Hepatocyte (in vitro differentiated cells): Measurements from ENCODE around the gene EMCN. TPM values are rescaled to one million over a fixed set of nuclear protein-coding genes. Genes with fewer than 3 reads are reported as not detected.
A peak's percentile ranks its signal among the peaks of the same experiment; 100 is the strongest.
"Not testable (repeated sequence)": the region's sequence is repeated elsewhere in the genome, so short reads cannot be mapped to it uniquely, and the experiment has no call there.

ENCODE experiments used
- DNase-seq: peaks from one replicate; pipeline ENCODE4 v3.0.0-alpha.2; 2016; ENCODE audit warnings: low spot score
- H2AFZ ChIP-seq: fragments of 200-600 bp; sonication (generic); 2 replicates; pipeline ENCODE4 v1.6.0; 2016; ENCODE audit warnings: antibody characterized with exemption, mild to moderate bottlenecking
- H3K27ac ChIP-seq: fragments of 200-600 bp; sonication (generic); 2 replicates; pipeline ENCODE4 v1.5.1; 2016; ENCODE audit warnings: mild to moderate bottlenecking
- H3K27me3 ChIP-seq: fragments of 200-600 bp; sonication (generic); 2 replicates; pipeline ENCODE4 v1.6.1; 2016
- H3K36me3 ChIP-seq: fragments of 200-600 bp; sonication (generic); replicated peaks from 2 replicates; pipeline ENCODE4 v1.5.1; 2016; ENCODE audit warnings: low read depth; ENCODE audit not compliant: insufficient read depth
- H3K4me1 ChIP-seq: fragments of 200-600 bp; sonication (generic); 2 replicates; pipeline ENCODE4 v1.5.1; 2016; ENCODE audit warnings: mild to moderate bottlenecking, moderate library complexity; ENCODE audit not compliant: insufficient read depth
- H3K4me2 ChIP-seq: fragments of 200-600 bp; sonication (generic); 2 replicates; pipeline ENCODE4 v1.6.0; 2016
- H3K4me3 ChIP-seq: fragments of 200-600 bp; sonication (generic); 2 replicates; pipeline ENCODE4 v1.5.1; 2016; ENCODE audit warnings: mild to moderate bottlenecking
- H3K79me2 ChIP-seq: fragments of 200-600 bp; sonication (generic); 2 replicates; pipeline ENCODE4 v1.6.0; 2017; ENCODE audit warnings: mild to moderate bottlenecking
- H3K9me2 ChIP-seq: fragments of 200-600 bp; sonication (generic); replicated peaks from 2 replicates; pipeline ENCODE4 v1.6.0; 2017; ENCODE audit warnings: mild to moderate bottlenecking; ENCODE audit not compliant: insufficient read depth
- H3K9me3 ChIP-seq: fragments of 200-600 bp; sonication (generic); 2 replicates; pipeline ENCODE4 v1.5.1; 2016; ENCODE audit warnings: low read depth, mild to moderate bottlenecking
- H4K20me1 ChIP-seq: fragments of 200-600 bp; sonication (generic); 2 replicates; pipeline ENCODE4 v1.6.0; 2016; ENCODE audit warnings: mild to moderate bottlenecking; ENCODE audit not compliant: insufficient read depth, poor library complexity, severe bottlenecking
- EZH2 ChIP-seq: fragments of 200-600 bp; sonication (generic); IDR thresholded peaks from 2 replicates; pipeline ENCODE4 v1.6.1; 2016; ENCODE audit warnings: antibody characterized with exemption, mild to moderate bottlenecking, borderline replicate concordance
- EZH2phosphoT487 ChIP-seq: fragments of 200-600 bp; sonication (generic); IDR thresholded peaks from one replicate; pipeline ENCODE4 v1.6.1; 2018; ENCODE audit warnings: antibody characterized with exemption, mild to moderate bottlenecking, low read depth, moderate library complexity; ENCODE audit not compliant: unreplicated experiment, severe bottlenecking
- WGBS: methylation state at CpG from one replicate; pipeline ENCODE4 v1.1.6; 2016; ENCODE audit warnings: low lambda C conversion rate; ENCODE audit errors: missing lambda C conversion rate; 5-methylcytosine and 5-hydroxymethylcytosine counted together
- polyA plus RNA-seq: library from polyadenylated mRNA; unstranded; fragments of >200 nt; fragmentation: Nextera tagmentation; extraction: Ambion mirVana; gene quantifications from 2 replicates; pipeline ENCODE4 v1.2.1, GENCODE V29; 2016
- total RNA-seq: library from RNA; depleted of rRNA; stranded (reverse); fragments of >200 nt; gene quantifications from 2 replicates; pipeline ENCODE4 v1.2.3, GENCODE V29; 2014
- TF ChIP-seq, protein P1 (sequence below): fragments of 200-600 bp; sonication (generic); IDR thresholded peaks from 2 replicates; pipeline ENCODE4 v1.5.1; 2016; ENCODE audit warnings: antibody characterized with exemption, mild to moderate bottlenecking; ENCODE audit not compliant: poor library complexity

Gene EMCN
- total and polyA plus RNA-seq, 2 experiments from 2014 or later = 0.19 to 0.37 TPM

DNA sequence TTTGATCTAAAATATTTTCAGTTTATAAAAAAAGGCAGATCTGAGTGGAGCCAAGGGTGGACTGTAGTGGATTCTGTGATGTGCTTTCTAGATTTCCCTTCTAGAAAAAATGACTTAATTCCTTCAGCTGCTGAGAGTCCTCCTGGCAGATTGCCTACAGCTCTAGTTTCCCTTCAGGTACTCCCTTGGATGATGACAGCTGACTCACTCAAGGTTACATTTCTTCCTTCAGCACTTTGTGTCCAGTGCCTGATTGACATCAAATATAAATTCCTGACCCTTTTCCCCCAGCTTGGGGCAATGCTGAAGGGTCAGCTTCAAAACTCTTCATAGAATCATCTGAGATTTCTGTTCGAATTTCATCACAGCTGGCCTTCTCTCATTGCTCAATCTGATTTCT is 161.7 kb downstream of the EMCN start:
- WGBS = 73% methylated on average over 1 of the region's 1 CpG
- Histone ChIP-seq H3K9me3 (no peaks in the 10 kb centered on the region), H3K27me3 (no peaks in the 10 kb centered on the region), H3K9me2 (no peaks in the 10 kb centered on the region), H3K4me1 (no peaks in the 10 kb centered on the region), H3K4me3 (no peak overlapping the region), H3K4me2 (no peak overlapping the region), H2AFZ (no peak overlapping the region), H3K36me3 (no peaks in the 10 kb centered on the region), H3K27ac (no peak overlapping the region), H4K20me1 (no peaks in the 10 kb centered on the region), H3K79me2 (no peaks in the 10 kb centered on the region)
- TF ChIP-seq EZH2phosphoT487 = no peak
- no peak for TF ChIP-seq EZH2
- TF ChIP-seq, protein P1, sequence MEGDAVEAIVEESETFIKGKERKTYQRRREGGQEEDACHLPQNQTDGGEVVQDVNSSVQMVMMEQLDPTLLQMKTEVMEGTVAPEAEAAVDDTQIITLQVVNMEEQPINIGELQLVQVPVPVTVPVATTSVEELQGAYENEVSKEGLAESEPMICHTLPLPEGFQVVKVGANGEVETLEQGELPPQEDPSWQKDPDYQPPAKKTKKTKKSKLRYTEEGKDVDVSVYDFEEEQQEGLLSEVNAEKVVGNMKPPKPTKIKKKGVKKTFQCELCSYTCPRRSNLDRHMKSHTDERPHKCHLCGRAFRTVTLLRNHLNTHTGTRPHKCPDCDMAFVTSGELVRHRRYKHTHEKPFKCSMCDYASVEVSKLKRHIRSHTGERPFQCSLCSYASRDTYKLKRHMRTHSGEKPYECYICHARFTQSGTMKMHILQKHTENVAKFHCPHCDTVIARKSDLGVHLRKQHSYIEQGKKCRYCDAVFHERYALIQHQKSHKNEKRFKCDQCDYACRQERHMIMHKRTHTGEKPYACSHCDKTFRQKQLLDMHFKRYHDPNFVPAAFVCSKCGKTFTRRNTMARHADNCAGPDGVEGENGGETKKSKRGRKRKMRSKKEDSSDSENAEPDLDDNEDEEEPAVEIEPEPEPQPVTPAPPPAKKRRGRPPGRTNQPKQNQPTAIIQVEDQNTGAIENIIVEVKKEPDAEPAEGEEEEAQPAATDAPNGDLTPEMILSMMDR = no peak
- DNase-seq = no peak

DNA sequence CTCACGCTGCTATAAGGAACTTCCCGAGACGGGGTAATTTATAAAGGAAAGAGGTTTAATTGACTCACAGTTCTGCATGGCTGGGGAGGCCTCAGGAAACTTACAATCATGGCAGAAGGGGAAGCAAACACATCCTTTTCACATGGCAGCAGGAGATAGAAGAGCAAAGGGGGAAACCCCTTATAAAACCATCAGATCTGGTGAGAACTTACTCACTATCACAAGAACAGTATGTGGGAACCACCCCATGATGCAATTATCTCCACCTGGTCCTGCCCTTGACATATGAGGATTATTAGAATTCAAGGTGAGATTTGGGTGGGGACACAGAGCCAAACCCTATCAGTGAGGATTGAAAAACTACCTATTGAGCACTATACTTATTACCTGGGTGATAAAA is 165.5 kb downstream of the EMCN start:
- not testable (repeated sequence) for H4K20me1 ChIP-seq, H3K36me3 ChIP-seq, DNase-seq, H3K79me2 ChIP-seq, H3K4me1 ChIP-seq, H3K4me2 ChIP-seq, H2AFZ ChIP-seq, H3K4me3 ChIP-seq, H3K9me3 ChIP-seq, H3K27me3 ChIP-seq, H3K27ac ChIP-seq, H3K9me2 ChIP-seq
- WGBS = 62% methylated on average over 3 of the region's 3 CpGs

GRCh38 chr4:100348473-100348872 is 169.3 kb downstream of the EMCN start:
- H3K79me2 ChIP-seq = no peaks in the 10 kb centered on the region
- no peak overlapping the region for H2AFZ ChIP-seq
- H4K20me1 ChIP-seq = no peaks in the 10 kb centered on the region
- H3K27me3 ChIP-seq = no peaks in the 10 kb centered on the region
- no peaks in the 10 kb centered on the region for H3K9me2 ChIP-seq
- no peak overlapping the region for H3K27ac ChIP-seq
- peak; percentile 50 for DNase-seq
- H3K4me2 ChIP-seq = no peak overlapping the region
- TF ChIP-seq EZH2 (no peak), EZH2phosphoT487 (no peak)
- TF ChIP-seq, protein P1 = no peak
- no peaks in the 10 kb centered on the region for H3K36me3 ChIP-seq
- no peak overlapping the region for H3K4me3 ChIP-seq
- H3K4me1 ChIP-seq = no peaks in the 10 kb centered on the region
- H3K9me3 ChIP-seq = no peaks in the 10 kb centered on the region
- 86% methylated on average over 3 of the region's 3 CpGs for WGBS

GRCh38 chr4:100347241-100347640 is 170.6 kb downstream of the EMCN start:
- H3K4me1 ChIP-seq = no peaks in the 10 kb centered on the region
- H3K9me2 ChIP-seq = no peaks in the 10 kb centered on the region
- H3K9me3 ChIP-seq = no peaks in the 10 kb centered on the region
- H3K4me3 ChIP-seq = no peak overlapping the region
- TF ChIP-seq, protein P1 = no peak
- TF ChIP-seq EZH2phosphoT487 (no peak), EZH2 (no peak)
- no peaks in the 10 kb centered on the region for H3K36me3 ChIP-seq
- H3K79me2 ChIP-seq = no peaks in the 10 kb centered on the region
- no peak overlapping the region for H3K27ac ChIP-seq
- H4K20me1 ChIP-seq = no peaks in the 10 kb centered on the region
- no peaks in the 10 kb centered on the region for H3K27me3 ChIP-seq
- WGBS = 0% methylated on average over 1 of the region's 1 CpG
- DNase-seq = no peak
- H3K4me2 ChIP-seq = no peak overlapping the region
- H2AFZ ChIP-seq = no peak overlapping the region
